Stimulated activated CD8-positive, alpha-beta memory T cell treated with anti-CD3 and anti-CD28 coated beads, Interleukin-15, amount 100 ng/mL, for 48 hours (primary cell): ENCODE results near the gene ASNSD1.
"Not testable (repeated sequence)": the region's sequence is repeated elsewhere in the genome, so short reads cannot be mapped to it uniquely, and the experiment has no call there.

Source experiments
- DNase-seq, 2 donors: peaks; one replicate each; pipeline ENCODE4 v3.0.0-alpha.2; 2020; ENCODE audit warnings: low read depth in 2 of 2

Gene ASNSD1

DNA sequence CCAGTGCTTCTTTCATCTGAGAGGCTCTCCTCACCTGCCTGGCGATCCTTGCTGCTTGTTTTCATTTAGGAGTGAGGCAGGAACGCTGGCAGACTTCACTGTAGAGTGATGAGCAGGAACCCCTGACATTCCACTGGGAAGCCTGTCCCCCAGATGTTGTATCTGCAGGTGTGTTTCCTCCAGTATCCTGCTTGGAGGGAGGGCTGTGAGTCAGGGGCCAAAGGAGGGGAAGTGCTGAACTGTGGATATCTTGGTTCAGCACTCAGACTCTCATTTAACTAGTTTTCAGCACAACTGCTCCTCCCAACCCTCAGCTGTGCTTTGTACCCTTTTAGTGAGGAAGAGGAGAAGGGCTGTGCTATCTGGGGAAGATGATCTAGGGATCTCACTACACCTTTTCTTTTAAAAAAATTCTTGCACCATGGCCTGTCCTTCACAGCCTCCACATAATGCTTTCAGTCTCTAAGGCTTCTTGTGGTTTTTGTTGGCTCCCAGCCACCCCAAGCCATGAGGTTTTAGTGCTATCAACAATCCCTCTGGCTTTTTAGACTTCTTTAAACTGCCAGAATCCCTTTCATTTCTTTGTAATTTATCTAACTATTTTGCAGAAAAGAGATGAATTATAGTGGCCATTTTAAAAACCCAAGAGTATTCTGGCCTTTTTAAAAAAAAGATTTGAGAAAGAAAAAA lies 24.4 kb downstream of the ASNSD1 start:
- no peak for DNase-seq

DNA sequence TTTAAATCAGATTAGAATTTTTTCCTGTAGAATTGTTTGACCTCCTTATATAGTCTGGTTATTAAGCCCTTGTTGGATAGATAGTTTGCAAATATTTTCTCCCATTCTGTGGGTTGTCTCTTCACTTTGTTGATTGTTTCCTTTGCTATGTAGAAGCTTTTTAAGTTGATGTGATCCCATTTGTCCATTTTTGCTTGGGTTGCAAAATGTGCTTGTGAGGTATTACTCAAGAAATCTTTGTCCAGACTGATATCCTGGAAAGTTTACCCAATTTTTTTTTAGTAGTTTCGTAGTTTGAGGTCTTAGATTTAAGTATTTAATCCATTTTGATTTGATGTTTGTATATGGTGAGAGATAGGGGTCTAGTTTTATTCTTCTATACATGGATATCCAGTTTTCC lies 26.5 kb downstream of the ASNSD1 start:
- DNase-seq = not testable (repeated sequence)

DNA sequence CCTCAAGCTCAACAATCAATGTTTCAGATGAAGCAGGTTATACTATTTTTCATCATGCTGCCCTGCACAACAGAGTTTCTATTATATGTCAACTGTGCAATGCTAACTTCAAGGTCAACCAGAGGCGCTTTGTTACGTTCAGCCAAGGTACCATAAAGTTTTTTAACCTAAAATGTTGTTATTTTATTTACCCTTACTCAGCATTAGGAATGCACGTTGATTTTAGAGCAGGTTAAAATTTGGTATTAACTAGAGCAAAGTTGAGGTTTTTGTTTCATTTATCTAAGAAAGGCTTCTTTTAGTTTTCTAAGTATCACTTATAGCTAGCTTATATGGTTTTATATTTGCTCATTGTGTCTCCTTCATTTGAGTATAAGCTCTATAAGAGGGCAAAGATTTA lies 35.0 kb downstream of the ASNSD1 start:
- no peak for DNase-seq

DNA sequence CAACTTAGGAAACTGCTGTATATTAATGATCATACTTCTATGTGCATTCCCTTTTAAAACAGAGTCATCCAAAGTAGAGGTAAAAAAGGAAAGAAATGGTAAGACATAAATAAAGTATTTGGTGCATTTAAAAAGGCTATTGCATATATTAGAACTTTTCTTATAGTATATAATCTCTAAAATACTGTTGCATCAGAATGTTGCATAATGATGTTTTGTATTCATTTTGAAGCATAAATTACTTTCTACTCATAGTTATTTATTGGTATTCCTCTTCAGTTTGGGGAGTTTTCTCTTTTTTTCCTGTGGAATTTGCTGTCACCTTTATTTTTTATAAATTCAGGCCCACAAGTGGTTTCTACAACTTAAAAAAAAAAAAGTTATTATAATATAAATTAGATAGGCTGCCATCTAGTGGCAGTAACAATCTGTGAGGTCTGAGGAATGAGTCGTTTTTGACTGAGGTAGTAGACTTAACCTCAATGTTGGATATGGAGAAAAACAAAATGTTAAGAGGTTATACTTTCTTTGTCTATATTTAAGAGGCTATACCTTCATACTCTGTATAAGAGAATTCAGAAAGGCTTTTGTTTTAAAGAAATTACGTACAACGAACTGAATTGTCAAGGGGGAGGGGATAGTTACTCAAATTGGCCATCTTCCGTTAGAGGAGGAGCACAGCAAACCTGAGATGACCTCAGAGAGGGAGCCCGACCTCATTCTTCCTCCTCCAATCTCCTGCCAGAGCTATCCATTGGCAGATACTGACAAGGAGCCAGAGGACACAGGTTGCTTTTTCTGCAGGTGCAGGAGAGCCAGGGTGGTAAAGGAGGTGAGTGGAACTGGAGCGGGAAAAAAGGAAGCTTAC lies 37.0 kb downstream of the ASNSD1 start:
- no peak for DNase-seq

DNA sequence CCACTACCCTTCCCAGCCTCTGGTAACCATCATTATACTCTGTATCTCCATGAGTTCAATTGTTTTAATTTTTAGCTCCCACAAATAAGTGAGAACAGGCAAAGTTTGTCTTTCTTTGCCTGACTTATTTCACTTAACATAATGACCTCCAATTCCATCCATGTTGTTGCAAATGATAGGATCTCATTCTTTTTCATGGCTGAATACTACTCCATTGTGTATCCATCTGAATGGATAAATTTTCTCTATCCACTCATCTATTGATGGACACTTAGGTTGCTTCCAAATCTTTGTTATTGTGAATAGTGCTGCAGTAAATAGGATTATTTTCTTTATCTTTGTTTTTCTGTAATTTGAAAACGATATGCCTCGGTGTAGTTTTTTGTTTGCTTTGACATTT lies 39.4 kb downstream of the ASNSD1 start:
- no peak for DNase-seq

DNA sequence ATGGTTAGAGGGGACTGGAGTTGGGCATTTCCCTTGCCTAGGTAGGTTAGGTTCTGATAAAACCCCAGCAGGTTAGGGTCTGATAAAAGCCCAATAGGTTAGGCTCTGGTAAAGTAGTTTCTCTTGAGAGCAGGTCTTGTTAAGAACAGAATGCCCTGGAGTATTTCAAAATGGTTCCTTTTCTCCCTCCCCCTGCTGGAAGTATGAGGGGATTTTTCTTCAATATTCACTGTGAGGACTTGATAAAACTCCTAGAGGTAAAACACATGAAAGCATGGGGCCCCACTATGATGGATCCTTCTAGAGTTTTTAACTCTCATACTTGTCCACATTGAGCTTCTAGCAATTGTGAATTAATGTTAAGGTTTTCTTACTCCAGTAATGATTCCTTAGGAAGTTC lies 40.8 kb downstream of the ASNSD1 start:
- DNase-seq = no peak

- DNase-seq = no peak
These were observed 48.4 kb downstream of the ASNSD1 start for GRCh38 chr2:189709501-189710221.

GRCh38 chr2:189717593-189717992 lies 56.3 kb downstream of the ASNSD1 start:
- DNase-seq = not testable (repeated sequence)

- no peak for DNase-seq
These were observed 58.3 kb downstream of the ASNSD1 start for GRCh38 chr2:189719571-189719970.
